SU-DHL-6 (cell line): Measurements from ENCODE around the gene HMGB4.

ENCODE experiments used
- H2AFZ ChIP-seq: fragments of 200-600 bp; sonication (generic); 2 replicates; pipeline ENCODE4 v1.6.1; 2014; ENCODE audit warnings: low read depth, mild to moderate bottlenecking, moderate library complexity, mixed read lengths, antibody characterized with exemption, low read length; ENCODE audit not compliant: severe bottlenecking
- H3F3A ChIP-seq: fragments of 200-600 bp; shearing (Covaris generic); 2 replicates; pipeline ENCODE4 v1.6.0; 2016; ENCODE audit warnings: antibody characterized with exemption, mild to moderate bottlenecking; ENCODE audit not compliant: insufficient read depth
- H3K27ac ChIP-seq: fragments of 200-600 bp; sonication (generic); 2 replicates; pipeline ENCODE4 v1.5.1; 2016; ENCODE audit warnings: low read depth, mild to moderate bottlenecking, low read length, moderate library complexity, mixed read lengths
- H3K27me3 ChIP-seq: fragments of 200-600 bp; sonication (generic), shearing (Covaris generic); 2 replicates; pipeline ENCODE4 v1.6.0; 2014; ENCODE audit warnings: mild to moderate bottlenecking, low read length
- H3K36me3 ChIP-seq: fragments of 200-600 bp; sonication (generic); 2 replicates; pipeline ENCODE4 v1.6.1; 2014; ENCODE audit warnings: mild to moderate bottlenecking, low read length, mixed read lengths
- H3K4me2 ChIP-seq: fragments of 300-600, 200-600 bp; shearing (Covaris generic), sonication (generic); 2 replicates; pipeline ENCODE4 v1.6.0; 2014; ENCODE audit warnings: low read length, low read depth, mild to moderate bottlenecking; ENCODE audit not compliant: poor library complexity, severe bottlenecking
- H3K4me3 ChIP-seq: fragments of 200-600 bp; sonication (generic); 2 replicates; pipeline ENCODE4 v1.5.1; 2014; ENCODE audit warnings: antibody characterized with exemption, low read length, mild to moderate bottlenecking, mixed read lengths; ENCODE audit not compliant: insufficient read depth, poor library complexity, severe bottlenecking
- H3K79me2 ChIP-seq: fragments of 200-600 bp; sonication (generic); 2 replicates; pipeline ENCODE4 v1.6.1; 2014; ENCODE audit warnings: mild to moderate bottlenecking, low read length, moderate library complexity; ENCODE audit not compliant: insufficient read depth
- H3K9ac ChIP-seq: fragments of 200-600 bp; sonication (generic); 2 replicates; pipeline ENCODE4 v1.7.0; 2014; ENCODE audit warnings: mild to moderate bottlenecking, low read length
- H3K9me2 ChIP-seq: fragments of 200-600 bp; sonication (generic); replicated peaks from 2 replicates; pipeline ENCODE4 v1.6.1; 2014; ENCODE audit warnings: low read length; ENCODE audit not compliant: insufficient read depth
- H3K9me3 ChIP-seq: fragments of 200-600 bp; sonication (generic); 2 replicates; pipeline ENCODE4 v1.6.1; 2014; ENCODE audit warnings: low read length, mixed read lengths; ENCODE audit not compliant: insufficient read depth
- H4K20me1 ChIP-seq: fragments of 200-600 bp; sonication (generic); 2 replicates; pipeline ENCODE4 v1.6.1; 2014; ENCODE audit warnings: low read depth, mild to moderate bottlenecking, antibody characterized with exemption, low read length, moderate library complexity, mixed read lengths
- EZH2phosphoT487 ChIP-seq: fragments of 200-600 bp; sonication (generic), shearing (Covaris generic); conservative IDR thresholded peaks from 2 replicates; pipeline ENCODE4 v1.6.1; 2018; ENCODE audit warnings: mild to moderate bottlenecking, antibody characterized with exemption, low read length, moderate library complexity, mixed read lengths
- TF ChIP-seq, protein P1 (sequence below): fragments of 200-600 bp; sonication (generic); IDR thresholded peaks from one replicate; pipeline ENCODE4 v1.5.1; 2017; ENCODE audit warnings: antibody characterized with exemption, mild to moderate bottlenecking, low read length, moderate library complexity; ENCODE audit not compliant: insufficient read depth, poor library complexity, severe bottlenecking

HMGB4 gene

DNA sequence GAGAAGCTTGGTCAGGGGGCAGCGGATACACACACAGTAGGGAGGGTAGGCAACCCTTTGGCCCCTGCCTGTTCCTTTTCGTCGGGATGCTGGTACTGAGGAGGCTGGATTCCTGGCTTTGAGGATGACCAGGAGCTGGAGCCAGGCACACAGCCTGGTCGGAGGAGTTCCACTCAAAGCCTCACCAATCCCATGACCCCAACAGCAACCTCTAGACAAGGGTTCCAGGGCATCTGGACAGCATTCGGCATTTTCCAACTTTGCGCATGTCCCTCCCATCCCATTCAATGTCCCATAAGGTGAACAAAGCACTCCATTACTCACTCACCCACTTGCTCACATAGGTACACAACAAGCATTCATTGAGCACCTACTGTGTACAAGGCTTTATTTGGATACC is 42.6 kb upstream of the HMGB4 start:
- H3K9me3 ChIP-seq = no peaks in the 10 kb centered on the region

DNA sequence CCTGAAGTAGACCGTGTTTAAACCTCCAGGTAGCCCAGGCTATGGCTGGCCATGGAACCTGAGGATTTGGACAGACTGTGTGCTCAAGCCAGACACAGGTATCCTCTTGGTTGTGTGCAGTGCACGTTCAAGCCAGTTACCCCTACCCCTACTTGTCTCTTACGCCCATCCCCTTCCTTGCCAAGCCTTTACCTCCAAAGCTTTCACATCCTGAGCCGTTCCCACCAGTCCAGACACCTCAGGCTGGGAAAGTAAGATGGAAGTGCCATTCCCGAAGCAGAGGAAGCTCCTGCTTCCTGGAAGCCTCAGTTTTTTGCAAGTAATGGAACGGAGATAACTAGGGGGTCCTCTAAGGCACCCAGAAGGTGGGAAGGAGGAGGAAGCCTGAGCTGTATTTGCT is 41.5 kb upstream of the HMGB4 start:
- no peaks in the 10 kb centered on the region for H3K9me3 ChIP-seq
- no peak overlapping the region for H3K4me2 ChIP-seq
- no peaks in the 10 kb centered on the region for H4K20me1 ChIP-seq
- no peak overlapping the region for H3K9ac ChIP-seq
- H2AFZ ChIP-seq = no peak overlapping the region
- no peaks in the 10 kb centered on the region for H3K79me2 ChIP-seq
- no peaks in the 10 kb centered on the region for H3K36me3 ChIP-seq
- no peak overlapping the region for H3K27ac ChIP-seq
- H3K9me2 ChIP-seq = no peaks in the 10 kb centered on the region
- no peaks in the 10 kb centered on the region for H3F3A ChIP-seq
- no peak overlapping the region for H3K4me3 ChIP-seq
- TF ChIP-seq, protein P1, sequence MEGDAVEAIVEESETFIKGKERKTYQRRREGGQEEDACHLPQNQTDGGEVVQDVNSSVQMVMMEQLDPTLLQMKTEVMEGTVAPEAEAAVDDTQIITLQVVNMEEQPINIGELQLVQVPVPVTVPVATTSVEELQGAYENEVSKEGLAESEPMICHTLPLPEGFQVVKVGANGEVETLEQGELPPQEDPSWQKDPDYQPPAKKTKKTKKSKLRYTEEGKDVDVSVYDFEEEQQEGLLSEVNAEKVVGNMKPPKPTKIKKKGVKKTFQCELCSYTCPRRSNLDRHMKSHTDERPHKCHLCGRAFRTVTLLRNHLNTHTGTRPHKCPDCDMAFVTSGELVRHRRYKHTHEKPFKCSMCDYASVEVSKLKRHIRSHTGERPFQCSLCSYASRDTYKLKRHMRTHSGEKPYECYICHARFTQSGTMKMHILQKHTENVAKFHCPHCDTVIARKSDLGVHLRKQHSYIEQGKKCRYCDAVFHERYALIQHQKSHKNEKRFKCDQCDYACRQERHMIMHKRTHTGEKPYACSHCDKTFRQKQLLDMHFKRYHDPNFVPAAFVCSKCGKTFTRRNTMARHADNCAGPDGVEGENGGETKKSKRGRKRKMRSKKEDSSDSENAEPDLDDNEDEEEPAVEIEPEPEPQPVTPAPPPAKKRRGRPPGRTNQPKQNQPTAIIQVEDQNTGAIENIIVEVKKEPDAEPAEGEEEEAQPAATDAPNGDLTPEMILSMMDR = no peak
- TF ChIP-seq EZH2phosphoT487 = no peak
- H3K27me3 ChIP-seq = no peaks in the 10 kb centered on the region

More for the DNA sequence above, 42.6 kb upstream of the HMGB4 start:
- no peaks in the 10 kb centered on the region for H3K27me3 ChIP-seq
- no peaks in the 10 kb centered on the region for H3F3A ChIP-seq
- no peak overlapping the region for H2AFZ ChIP-seq
- H3K4me2 ChIP-seq = no peak overlapping the region
- no peaks in the 10 kb centered on the region for H4K20me1 ChIP-seq
- H3K36me3 ChIP-seq = no peaks in the 10 kb centered on the region
- TF ChIP-seq EZH2phosphoT487 = no peak
- TF ChIP-seq, protein P1 = no peak
- H3K9me2 ChIP-seq = no peaks in the 10 kb centered on the region
- H3K27ac ChIP-seq = no peak overlapping the region
- no peaks in the 10 kb centered on the region for H3K79me2 ChIP-seq
- H3K4me3 ChIP-seq = no peak overlapping the region
- no peak overlapping the region for H3K9ac ChIP-seq

DNA sequence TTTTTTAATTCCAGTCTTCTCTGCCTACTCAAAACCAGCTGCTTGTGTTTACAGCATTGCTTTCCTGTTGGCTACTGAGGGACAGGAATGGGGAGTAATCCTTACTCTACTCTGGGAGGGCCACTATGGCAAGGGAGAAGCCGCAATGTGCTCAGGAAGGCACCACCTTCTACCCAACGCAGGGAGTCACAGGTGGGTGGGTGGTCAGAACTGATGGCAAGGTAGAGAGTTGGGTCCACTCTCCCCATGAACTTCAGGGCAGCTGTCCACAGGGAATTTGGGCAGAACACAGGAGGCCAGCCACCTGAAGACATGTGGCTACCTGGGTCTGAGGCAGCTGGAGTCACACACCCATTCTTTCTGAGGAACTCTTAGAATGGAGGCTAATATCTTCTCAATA is 40.5 kb upstream of the HMGB4 start:
- no peak overlapping the region for H3K4me2 ChIP-seq
- H3K9me3 ChIP-seq = no peaks in the 10 kb centered on the region
- no peak overlapping the region for H2AFZ ChIP-seq
- TF ChIP-seq, protein P1 = no peak
- no peak for TF ChIP-seq EZH2phosphoT487
- no peaks in the 10 kb centered on the region for H3K27me3 ChIP-seq
- no peak overlapping the region for H3K27ac ChIP-seq
- no peaks in the 10 kb centered on the region for H4K20me1 ChIP-seq
- no peak overlapping the region for H3K9ac ChIP-seq
- H3K79me2 ChIP-seq = no peaks in the 10 kb centered on the region
- no peaks in the 10 kb centered on the region for H3F3A ChIP-seq
- no peaks in the 10 kb centered on the region for H3K36me3 ChIP-seq
- H3K4me3 ChIP-seq = no peak overlapping the region
- H3K9me2 ChIP-seq = no peaks in the 10 kb centered on the region

DNA sequence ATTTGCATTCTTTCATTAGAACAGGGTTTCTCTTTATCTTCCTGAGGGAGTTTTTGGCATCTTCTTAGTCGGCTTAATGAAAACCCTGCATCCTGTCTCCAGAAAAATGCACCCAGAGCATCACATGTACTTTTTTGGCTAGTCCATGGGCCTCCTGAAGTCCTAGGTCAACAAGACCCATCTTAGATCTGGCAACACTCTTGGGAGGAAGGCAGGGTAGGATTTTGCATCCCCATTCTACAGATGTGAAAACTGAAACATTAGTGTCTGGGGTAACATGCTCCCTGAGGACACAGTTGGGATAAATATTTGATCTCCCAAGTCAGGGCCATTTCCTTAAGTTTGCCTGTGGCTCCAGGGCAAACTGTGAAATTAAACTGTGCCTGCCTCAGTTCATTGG is 40.0 kb upstream of the HMGB4 start:
- Histone ChIP-seq H3K79me2 (no peaks in the 10 kb centered on the region), H3K4me3 (no peak overlapping the region), H3K27me3 (no peaks in the 10 kb centered on the region), H3F3A (no peaks in the 10 kb centered on the region), H4K20me1 (no peaks in the 10 kb centered on the region), H3K9ac (no peak overlapping the region), H2AFZ (no peak overlapping the region), H3K36me3 (no peaks in the 10 kb centered on the region), H3K9me2 (no peaks in the 10 kb centered on the region), H3K27ac (no peak overlapping the region), H3K9me3 (no peaks in the 10 kb centered on the region; the same call in 1 of the 2 replicates), H3K4me2 (no peak overlapping the region)
- no peak for TF ChIP-seq EZH2phosphoT487
- TF ChIP-seq, protein P1 = no peak
